Sigmoid colon (tissue), 7 donors: Measurements from ENCODE around the gene COL5A1. TPM values are rescaled to one million over a fixed set of nuclear protein-coding genes. Genes with fewer than 3 reads are reported as not detected.
A peak's percentile ranks its signal among the peaks of the same experiment; 100 is the strongest.

ENCODE experiments used
- DNase-seq: peaks from one replicate; pipeline ENCODE4 v3.0.0-alpha.2; 2019
- H3K27ac ChIP-seq, 4 donors: fragments of 200-600 bp; sonication (generic); one replicate each; pipeline ENCODE4 v1.5.1; 2016 to 2019; ENCODE audit warnings: mild to moderate bottlenecking in 1 of 4
- H3K27me3 ChIP-seq, 3 donors: fragments of 200-600 bp; sonication (generic); one replicate each; pipeline ENCODE4 v1.5.1; 2019; ENCODE audit warnings: mild to moderate bottlenecking in 1 of 3
- H3K36me3 ChIP-seq, 4 donors: fragments of 200-600 bp; sonication (generic); one replicate each; pipeline ENCODE4 v1.5.1; 2016 to 2019
- H3K4me1 ChIP-seq, 4 donors: fragments of 200-600 bp; sonication (generic); one replicate each; pipeline ENCODE4 v1.5.1; 2017 to 2019
- H3K4me3 ChIP-seq, 4 donors: fragments of 200-600 bp; sonication (generic); one replicate each; pipeline ENCODE4 v1.5.1; 2017 to 2019; ENCODE audit warnings: mild to moderate bottlenecking in 2 of 4, moderate library complexity in 1 of 4
- H3K9me3 ChIP-seq, 4 donors: fragments of 200-600 bp in 3 of 4; sonication (generic) in 3 of 4; one replicate each; pipeline versions ENCODE4 v1.5.1 to v1.6.1; 2013 to 2019
- EP300 ChIP-seq, 4 donors: sonication (generic); formaldehyde crosslinking; IDR thresholded peaks; one replicate each; pipeline ENCODE4 v1.6.1; 2017; ENCODE audit warnings: antibody characterized with exemption in 4 of 4
- POLR2A ChIP-seq, 2 donors: fragments of 450-650 bp; IDR thresholded peaks; one replicate each; pipeline ENCODE4 v1.6.1; 2016; ENCODE audit warnings: antibody characterized with exemption in 2 of 2, mild to moderate bottlenecking in 2 of 2, moderate library complexity in 2 of 2
- POLR2AphosphoS5 ChIP-seq, 4 donors: sonication (generic); formaldehyde crosslinking; IDR thresholded peaks; one replicate each; pipeline ENCODE4 v1.6.1; 2017; ENCODE audit warnings: antibody characterized with exemption in 4 of 4
- WGBS, 2 donors: extraction: QIAGEN DNeasy Blood & Tissue Kit; methylation state at CpG; one replicate each; pipeline ENCODE4 v1.1.7; 2013; 5-methylcytosine and 5-hydroxymethylcytosine counted together
- intact Hi-C: fragments of 100-400 bp; cut with DNase I; formaldehyde crosslinking; loops from one replicate; pipeline ENCODE4 v1.15.1; 2023
- polyA plus RNA-seq, 3 donors: library from polyadenylated mRNA; stranded (reverse); fragments of 200-250 nt; gene quantifications; one replicate each; pipeline ENCODE4 v1.2.3, GENCODE V29; 2013
- total RNA-seq, 4 donors: library from RNA; depleted of rRNA; stranded (reverse); fragments of >200 nt; gene quantifications; one replicate each; pipeline ENCODE4 v1.1.0, GENCODE V29; 2016
- TF ChIP-seq, protein P1 (sequence below), 4 experiments: fragments of 450-650 bp in 3 of 4; fragments of 200-600 bp in 1 of 4; IDR thresholded peaks; one replicate each; pipeline ENCODE4 v1.5.1; 2016 to 2019; ENCODE audit warnings: antibody characterized with exemption in 4 of 4, mild to moderate bottlenecking in 3 of 4, moderate library complexity in 2 of 4
- donor health status: healthy with polysubstance abuse.
- donor health status: Bipolar disorder and iron deficiency.
- donor health status: healthy.

Gene COL5A1
- total and polyA plus RNA-seq, 7 donors, result 4.2 to 168 (median 24.2) TPM

DNA sequence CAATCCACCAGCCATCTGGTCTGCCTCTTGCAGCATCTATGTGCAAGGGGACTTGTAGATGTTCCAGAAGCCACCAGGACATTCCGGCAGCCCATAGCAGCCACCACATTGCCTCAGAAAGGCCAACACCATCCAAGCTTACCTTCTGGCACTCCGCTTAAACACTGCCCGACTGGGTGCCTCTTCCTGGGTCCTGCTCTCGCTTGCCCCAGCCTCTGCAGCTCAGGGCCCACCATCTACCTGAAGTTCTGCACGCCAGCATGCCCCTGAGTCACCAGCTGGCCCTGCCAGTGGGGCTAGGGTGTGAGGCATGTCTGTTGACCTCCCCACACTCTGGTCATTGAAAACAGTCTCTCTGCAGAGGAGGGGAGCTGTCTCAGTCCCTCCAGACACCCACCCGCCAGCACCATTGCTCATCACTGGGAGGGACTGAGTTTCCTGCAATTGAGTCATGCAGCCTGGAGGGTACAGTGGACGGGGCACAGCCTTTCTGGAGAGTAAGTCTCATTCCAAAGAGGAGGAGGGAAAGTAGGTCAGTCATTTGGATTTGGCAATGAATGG, 16.9 kb upstream of the COL5A1 start:
- H3K4me3 ChIP-seq, result no peak overlapping the region
- H3K9me3 ChIP-seq, result no peaks in the 10 kb centered on the region
- intact Hi-C loops, result no loop called here
- no peaks in the 10 kb centered on the region for H3K4me1 ChIP-seq
- peak; percentile 50 for DNase-seq
- no peaks in the 10 kb centered on the region for H3K27me3 ChIP-seq
- H3K36me3 ChIP-seq, result no peaks in the 10 kb centered on the region
- no peak for TF ChIP-seq POLR2A (IDR thresholded peaks at IDR 0.05)
- no peak for TF ChIP-seq POLR2AphosphoS5 (IDR thresholded peaks at IDR 0.05)
- TF ChIP-seq EP300 (IDR thresholded peaks at IDR 0.05), result no peak
- TF ChIP-seq, protein P1, sequence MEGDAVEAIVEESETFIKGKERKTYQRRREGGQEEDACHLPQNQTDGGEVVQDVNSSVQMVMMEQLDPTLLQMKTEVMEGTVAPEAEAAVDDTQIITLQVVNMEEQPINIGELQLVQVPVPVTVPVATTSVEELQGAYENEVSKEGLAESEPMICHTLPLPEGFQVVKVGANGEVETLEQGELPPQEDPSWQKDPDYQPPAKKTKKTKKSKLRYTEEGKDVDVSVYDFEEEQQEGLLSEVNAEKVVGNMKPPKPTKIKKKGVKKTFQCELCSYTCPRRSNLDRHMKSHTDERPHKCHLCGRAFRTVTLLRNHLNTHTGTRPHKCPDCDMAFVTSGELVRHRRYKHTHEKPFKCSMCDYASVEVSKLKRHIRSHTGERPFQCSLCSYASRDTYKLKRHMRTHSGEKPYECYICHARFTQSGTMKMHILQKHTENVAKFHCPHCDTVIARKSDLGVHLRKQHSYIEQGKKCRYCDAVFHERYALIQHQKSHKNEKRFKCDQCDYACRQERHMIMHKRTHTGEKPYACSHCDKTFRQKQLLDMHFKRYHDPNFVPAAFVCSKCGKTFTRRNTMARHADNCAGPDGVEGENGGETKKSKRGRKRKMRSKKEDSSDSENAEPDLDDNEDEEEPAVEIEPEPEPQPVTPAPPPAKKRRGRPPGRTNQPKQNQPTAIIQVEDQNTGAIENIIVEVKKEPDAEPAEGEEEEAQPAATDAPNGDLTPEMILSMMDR (IDR thresholded peaks at IDR 0.05), result no peak
- WGBS, 2 donors, result 78 to 83% methylated on average over 7 of the region's 7 CpGs
- H3K27ac ChIP-seq, result no peak overlapping the region

DNA sequence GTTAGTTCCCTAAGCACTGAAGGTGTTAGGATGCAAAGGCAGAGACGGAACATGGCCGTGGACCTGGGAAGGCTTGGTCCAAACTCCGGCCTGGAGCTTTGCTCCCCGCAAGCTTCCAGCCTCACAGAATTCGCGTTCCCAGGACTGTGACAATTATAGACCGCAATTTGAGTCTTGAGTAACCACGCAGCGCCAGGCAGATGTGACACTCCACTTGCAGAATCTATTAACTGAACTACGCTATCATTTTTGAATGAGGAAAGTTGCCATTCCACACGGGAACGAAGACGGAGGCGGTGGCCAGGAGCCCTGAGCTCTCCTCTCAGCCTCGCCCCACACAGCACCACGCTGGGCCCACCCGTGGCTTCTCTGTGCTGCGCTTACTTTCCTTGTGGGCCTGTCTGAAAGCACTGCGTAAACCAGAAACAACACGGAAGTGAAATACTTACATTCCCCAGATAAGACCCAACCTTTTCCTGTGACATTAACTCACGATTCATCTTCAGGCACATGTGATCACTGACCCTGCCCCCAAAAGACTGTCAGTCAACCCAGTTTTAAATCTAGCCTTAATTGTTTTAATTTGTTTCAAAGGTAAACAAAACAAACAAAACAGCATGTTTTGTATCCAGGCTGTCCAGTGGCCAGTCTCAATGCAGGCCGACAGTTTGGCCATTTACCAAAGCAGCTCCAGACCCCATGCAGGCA, 16.1 kb upstream of the COL5A1 start:
- no peaks in the 10 kb centered on the region for H3K36me3 ChIP-seq
- H3K27me3 ChIP-seq, result no peaks in the 10 kb centered on the region
- 75 to 82% methylated on average over 22 of the region's 22 CpGs for WGBS, 2 donors
- H3K4me1 ChIP-seq, result no peaks in the 10 kb centered on the region
- no peak for DNase-seq
- no peak overlapping the region for H3K27ac ChIP-seq
- no peak overlapping the region for H3K4me3 ChIP-seq
- no peaks in the 10 kb centered on the region for H3K9me3 ChIP-seq
- intact Hi-C loops, result no loop called here
- TF ChIP-seq EP300 (IDR thresholded peaks at IDR 0.05) (no peak), POLR2A (IDR thresholded peaks at IDR 0.05) (no peak), POLR2AphosphoS5 (IDR thresholded peaks at IDR 0.05) (no peak)
- TF ChIP-seq, protein P1 (IDR thresholded peaks at IDR 0.05), result no peak

DNA sequence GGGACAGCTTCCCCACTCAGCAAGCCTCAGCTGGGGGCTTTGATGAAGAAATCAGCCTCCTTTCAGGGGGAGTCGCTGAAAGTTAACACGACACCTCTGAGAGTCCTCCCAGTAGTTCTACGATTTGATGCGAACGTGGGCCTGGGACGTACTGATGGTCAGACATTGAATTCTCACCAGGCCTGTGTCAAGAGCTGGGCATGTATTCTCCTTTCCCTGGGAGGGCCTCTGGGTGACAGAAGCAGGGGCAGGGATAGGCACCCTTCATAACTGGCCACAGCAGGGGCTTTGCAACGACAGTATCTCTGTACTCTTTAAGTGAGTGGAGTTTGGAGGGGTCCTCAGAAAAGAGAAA, 15.6 kb upstream of the COL5A1 start:
- intact Hi-C loops, result no loop called here
- H3K4me3 ChIP-seq, result no peak overlapping the region
- WGBS, 2 donors, result 78 to 86% methylated on average over 7 of the region's 7 CpGs
- no peak for DNase-seq
- H3K27me3 ChIP-seq, result no peaks in the 10 kb centered on the region
- TF ChIP-seq POLR2AphosphoS5 (IDR thresholded peaks at IDR 0.05) (no peak), POLR2A (IDR thresholded peaks at IDR 0.05) (no peak), EP300 (IDR thresholded peaks at IDR 0.05) (no peak)
- TF ChIP-seq, protein P1 (IDR thresholded peaks at IDR 0.05), result no peak
- H3K4me1 ChIP-seq, result no peaks in the 10 kb centered on the region
- H3K36me3 ChIP-seq, result no peaks in the 10 kb centered on the region
- no peak overlapping the region for H3K27ac ChIP-seq
- no peaks in the 10 kb centered on the region for H3K9me3 ChIP-seq

DNA sequence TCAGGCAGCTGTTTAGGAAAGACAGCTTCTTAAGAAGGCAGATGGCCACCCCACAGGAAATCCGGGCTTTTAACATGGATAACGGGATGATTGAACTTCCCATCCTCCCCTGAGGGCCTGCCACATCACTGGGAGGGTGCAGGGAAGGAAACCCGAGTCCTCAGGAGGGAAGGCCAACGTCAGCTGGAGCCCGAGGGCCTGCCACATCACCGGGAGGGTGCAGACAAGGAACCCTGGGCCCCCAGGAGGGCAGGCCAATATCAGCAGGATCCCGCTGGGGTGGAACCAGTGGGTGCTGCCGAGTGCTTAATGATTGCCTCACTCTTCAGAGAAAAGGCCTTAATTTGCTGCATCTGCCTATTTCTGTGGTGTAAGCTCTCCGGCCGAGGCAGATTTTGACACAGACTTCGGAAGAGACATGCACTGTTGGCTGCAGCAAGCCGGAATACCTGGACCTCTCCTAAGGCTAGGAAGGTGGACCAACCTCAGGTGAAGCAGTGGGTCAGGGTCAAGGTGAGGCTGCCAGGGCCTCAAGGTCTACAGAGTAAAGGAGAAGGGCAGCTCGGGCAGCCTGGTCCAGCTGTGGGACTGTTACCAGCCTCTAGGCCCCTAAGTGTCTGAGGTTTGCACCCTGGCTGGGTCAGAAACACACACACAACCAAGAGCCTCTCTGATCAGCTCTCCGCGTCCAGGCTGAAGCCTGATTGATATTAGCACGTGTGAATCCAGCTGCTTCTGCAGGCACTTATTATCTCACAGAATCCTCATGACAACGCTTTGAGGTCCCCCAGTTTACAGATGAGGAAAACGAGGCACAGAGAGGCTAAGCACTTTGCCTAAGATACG, 14.8 kb upstream of the COL5A1 start:
- Histone ChIP-seq H3K9me3 (no peaks in the 10 kb centered on the region), H3K36me3 (no peaks in the 10 kb centered on the region), H3K4me1 (no peaks in the 10 kb centered on the region), H3K4me3 (no peak overlapping the region), H3K27me3 (no peaks in the 10 kb centered on the region), H3K27ac (no peak overlapping the region)
- TF ChIP-seq POLR2A (IDR thresholded peaks at IDR 0.05) (no peak), POLR2AphosphoS5 (IDR thresholded peaks at IDR 0.05) (no peak), EP300 (IDR thresholded peaks at IDR 0.05) (no peak)
- TF ChIP-seq, protein P1 (IDR thresholded peaks at IDR 0.05), result no peak
- 63 to 78% methylated on average over 19 of the region's 19 CpGs for WGBS, 2 donors
- intact Hi-C loops, result no loop called here
- DNase-seq, result peak; percentile 50
